ENCODE results near the gene ITGA3.

The ITGA3 gene

DNA sequence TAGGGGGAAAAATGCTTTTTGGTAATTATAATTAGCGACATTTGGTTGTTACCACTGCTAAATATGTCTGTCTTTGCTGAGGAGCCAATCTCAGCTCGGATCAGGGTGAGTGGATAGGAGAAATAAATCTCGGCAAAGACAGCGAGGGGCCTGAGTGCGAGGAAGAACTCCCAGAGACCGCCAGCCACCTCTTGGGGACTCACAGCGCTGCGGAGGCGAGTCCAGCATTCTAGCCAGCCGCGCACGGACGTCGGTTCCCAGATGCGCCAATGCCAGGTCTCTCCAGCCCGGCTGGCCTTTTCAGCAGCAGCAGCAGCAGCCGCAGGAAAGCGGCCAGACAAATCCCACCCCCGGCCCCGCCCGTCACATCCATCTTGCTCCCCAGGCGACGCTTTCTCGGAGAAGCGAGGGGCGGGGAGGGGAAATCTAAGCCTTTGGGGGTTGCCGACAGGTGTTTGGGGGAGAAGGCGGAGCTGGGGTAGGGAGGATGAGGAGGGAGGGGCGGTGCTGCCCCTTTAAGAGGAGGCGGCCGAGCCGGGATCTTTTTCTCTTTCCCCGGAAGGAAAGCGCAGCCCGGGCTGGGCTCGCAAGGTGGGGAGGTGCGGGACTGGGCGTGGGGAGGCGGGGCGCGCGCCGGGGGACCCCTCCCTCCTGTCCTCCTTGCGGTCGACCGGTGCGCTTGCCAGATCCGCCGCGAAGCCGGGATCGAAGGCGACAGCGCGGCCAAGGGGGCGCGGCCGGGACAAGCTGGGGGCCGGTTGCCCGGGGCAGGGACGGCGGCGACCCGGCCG, at the start of gene ITGA3:
TSS of gene ITGA3 (plus strand) at position 685 of the 791 bp plus-strand sequence. CDS start 330 bp downstream, outside the sequence.
- H3K9me2 ChIP-seq (replicated peaks; ENCODE audit: low read depth, low read length): no peaks in the 10 kb centered on the region
- H2AFZ ChIP-seq (ENCODE audit: low read length): peak within 1 kb of the TSS; percentile 93
- H3K27me3 ChIP-seq (ENCODE audit: insufficient read depth, low read length, poor library complexity, severe bottlenecking): no peaks in the 10 kb centered on the region
- TF ChIP-seq, protein P1, sequence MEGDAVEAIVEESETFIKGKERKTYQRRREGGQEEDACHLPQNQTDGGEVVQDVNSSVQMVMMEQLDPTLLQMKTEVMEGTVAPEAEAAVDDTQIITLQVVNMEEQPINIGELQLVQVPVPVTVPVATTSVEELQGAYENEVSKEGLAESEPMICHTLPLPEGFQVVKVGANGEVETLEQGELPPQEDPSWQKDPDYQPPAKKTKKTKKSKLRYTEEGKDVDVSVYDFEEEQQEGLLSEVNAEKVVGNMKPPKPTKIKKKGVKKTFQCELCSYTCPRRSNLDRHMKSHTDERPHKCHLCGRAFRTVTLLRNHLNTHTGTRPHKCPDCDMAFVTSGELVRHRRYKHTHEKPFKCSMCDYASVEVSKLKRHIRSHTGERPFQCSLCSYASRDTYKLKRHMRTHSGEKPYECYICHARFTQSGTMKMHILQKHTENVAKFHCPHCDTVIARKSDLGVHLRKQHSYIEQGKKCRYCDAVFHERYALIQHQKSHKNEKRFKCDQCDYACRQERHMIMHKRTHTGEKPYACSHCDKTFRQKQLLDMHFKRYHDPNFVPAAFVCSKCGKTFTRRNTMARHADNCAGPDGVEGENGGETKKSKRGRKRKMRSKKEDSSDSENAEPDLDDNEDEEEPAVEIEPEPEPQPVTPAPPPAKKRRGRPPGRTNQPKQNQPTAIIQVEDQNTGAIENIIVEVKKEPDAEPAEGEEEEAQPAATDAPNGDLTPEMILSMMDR (conservative IDR thresholded peaks at IDR 0.05; ENCODE audit: low read length): no peak
- no peak for TF ChIP-seq EZH2phosphoT487 (IDR thresholded peaks at IDR 0.05; ENCODE audit: borderline replicate concordance)
- peak within 1 kb of the TSS; percentile 85 for H3K4me3 ChIP-seq (ENCODE audit: low read length, poor library complexity, severe bottlenecking)
- peak within 1 kb of the TSS; percentile 67 for H3K9ac ChIP-seq (ENCODE audit: low read depth, low read length, poor library complexity, severe bottlenecking)
- peaks cover 5% of the 10 kb centered on the region for H4K20me1 ChIP-seq (ENCODE audit: insufficient read depth, low read length, poor library complexity, severe bottlenecking)
- H3K79me2 ChIP-seq (ENCODE audit: insufficient read depth, low read length): peaks cover 13% of the 10 kb centered on the region; the same call in 1 of the 2 replicates
- peak within 1 kb of the TSS; percentile 90 for H3K4me2 ChIP-seq (ENCODE audit: low read depth, low read length, poor library complexity, severe bottlenecking)
- H3F3A ChIP-seq (ENCODE audit: low read depth): no peaks in the 10 kb centered on the region
- H3K4me1 ChIP-seq (ENCODE audit: insufficient read depth, low read length, poor library complexity, severe bottlenecking): peaks cover 67% of the 10 kb centered on the region
- H3K9me3 ChIP-seq (ENCODE audit: insufficient read depth, low read depth, low read length): no peaks in the 10 kb centered on the region
- no peaks in the 10 kb centered on the region for H3K36me3 ChIP-seq (ENCODE audit: insufficient read depth, low read length)

DNA sequence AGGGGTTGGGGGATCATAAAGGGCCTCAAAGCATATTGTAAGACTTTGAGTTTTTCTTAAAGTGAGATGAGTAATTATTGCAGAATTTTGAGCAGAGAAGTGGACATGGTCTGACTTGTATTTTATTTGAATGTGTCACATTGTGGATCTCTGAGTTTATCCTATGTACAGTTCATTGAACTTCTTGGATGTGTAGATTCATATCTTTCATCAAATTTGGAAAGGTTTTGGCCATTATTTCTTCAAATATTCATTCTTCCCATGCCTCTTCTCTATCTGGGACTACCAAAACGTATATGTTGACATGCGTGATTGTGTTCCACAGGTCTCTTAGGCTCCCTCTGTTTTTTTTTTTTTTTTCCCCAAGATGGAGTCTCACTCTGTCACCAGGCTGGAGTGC, 46.6 kb upstream of the ITGA3 start:
- H3K4me2 ChIP-seq (ENCODE audit: low read depth, low read length, poor library complexity, severe bottlenecking): no peak overlapping the region
- no peaks in the 10 kb centered on the region for H3K27me3 ChIP-seq (ENCODE audit: insufficient read depth, low read length, poor library complexity, severe bottlenecking)
- no peak overlapping the region for H2AFZ ChIP-seq (ENCODE audit: low read length)
- no peaks in the 10 kb centered on the region for H4K20me1 ChIP-seq (ENCODE audit: insufficient read depth, low read length, poor library complexity, severe bottlenecking)
- H3F3A ChIP-seq (ENCODE audit: low read depth): no peaks in the 10 kb centered on the region
- no peak overlapping the region for H3K4me3 ChIP-seq (ENCODE audit: low read length, poor library complexity, severe bottlenecking)
- H3K79me2 ChIP-seq (ENCODE audit: insufficient read depth, low read length): no peaks in the 10 kb centered on the region
- TF ChIP-seq, protein P1 (conservative IDR thresholded peaks at IDR 0.05; ENCODE audit: low read length): no peak
- no peak for TF ChIP-seq EZH2phosphoT487 (IDR thresholded peaks at IDR 0.05; ENCODE audit: borderline replicate concordance)
- no peaks in the 10 kb centered on the region for H3K36me3 ChIP-seq (ENCODE audit: insufficient read depth, low read length)
- no peak overlapping the region for H3K9ac ChIP-seq (ENCODE audit: low read depth, low read length, poor library complexity, severe bottlenecking)
- no peaks in the 10 kb centered on the region for H3K9me2 ChIP-seq (replicated peaks; ENCODE audit: low read depth, low read length)
- peaks cover 9% of the 10 kb centered on the region; the same call in 1 of the 2 replicates for H3K9me3 ChIP-seq (ENCODE audit: insufficient read depth, low read depth, low read length)
- no peaks in the 10 kb centered on the region for H3K4me1 ChIP-seq (ENCODE audit: insufficient read depth, low read length, poor library complexity, severe bottlenecking)

DNA sequence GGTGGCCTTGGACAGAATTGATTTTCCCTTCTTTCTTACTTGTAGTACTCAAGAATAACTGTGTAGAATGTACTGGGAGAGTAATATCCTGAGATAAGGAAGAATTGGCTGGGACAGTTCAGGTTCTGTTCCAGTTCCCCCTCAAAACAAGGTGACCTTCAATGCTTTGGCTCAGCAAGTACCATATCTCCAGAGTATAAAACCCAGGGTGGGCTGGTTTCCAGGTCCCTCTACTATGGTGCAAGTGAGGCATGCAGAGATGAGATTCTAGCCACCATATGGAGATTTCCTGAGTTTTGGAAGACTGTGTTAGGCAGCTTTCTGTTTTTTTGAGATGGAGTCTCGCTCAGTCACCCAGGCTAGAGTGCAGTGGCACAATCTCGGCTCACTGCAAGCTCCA, 42.8 kb upstream of the ITGA3 start:
- Histone ChIP-seq H3K9me3 (ENCODE audit: insufficient read depth, low read depth, low read length) (peaks cover 15% of the 10 kb centered on the region; the same call in 1 of the 2 replicates), H3K79me2 (ENCODE audit: insufficient read depth, low read length) (no peaks in the 10 kb centered on the region), H2AFZ (ENCODE audit: low read length) (no peak overlapping the region), H4K20me1 (ENCODE audit: insufficient read depth, low read length, poor library complexity, severe bottlenecking) (no peaks in the 10 kb centered on the region), H3K9me2 (replicated peaks; ENCODE audit: low read depth, low read length) (no peaks in the 10 kb centered on the region), H3F3A (ENCODE audit: low read depth) (no peaks in the 10 kb centered on the region), H3K9ac (ENCODE audit: low read depth, low read length, poor library complexity, severe bottlenecking) (no peak overlapping the region), H3K36me3 (ENCODE audit: insufficient read depth, low read length) (no peaks in the 10 kb centered on the region), H3K27me3 (ENCODE audit: insufficient read depth, low read length, poor library complexity, severe bottlenecking) (no peaks in the 10 kb centered on the region), H3K4me2 (ENCODE audit: low read depth, low read length, poor library complexity, severe bottlenecking) (no peak overlapping the region), H3K4me1 (ENCODE audit: insufficient read depth, low read length, poor library complexity, severe bottlenecking) (no peaks in the 10 kb centered on the region), H3K4me3 (ENCODE audit: low read length, poor library complexity, severe bottlenecking) (no peak overlapping the region)
- no peak for TF ChIP-seq EZH2phosphoT487 (IDR thresholded peaks at IDR 0.05; ENCODE audit: borderline replicate concordance)
- TF ChIP-seq, protein P1 (conservative IDR thresholded peaks at IDR 0.05; ENCODE audit: low read length): no peak
